ENCODE data around the gene PHF12. TPM values are rescaled to one million over a fixed set of nuclear protein-coding genes. Genes with fewer than 3 reads are reported as not detected.

The PHF12 gene
- polyA plus RNA-seq, 2 of the 4 experiments (the other 2 are of a cell fraction), result 25.3 to 29.9 TPM

DNA sequence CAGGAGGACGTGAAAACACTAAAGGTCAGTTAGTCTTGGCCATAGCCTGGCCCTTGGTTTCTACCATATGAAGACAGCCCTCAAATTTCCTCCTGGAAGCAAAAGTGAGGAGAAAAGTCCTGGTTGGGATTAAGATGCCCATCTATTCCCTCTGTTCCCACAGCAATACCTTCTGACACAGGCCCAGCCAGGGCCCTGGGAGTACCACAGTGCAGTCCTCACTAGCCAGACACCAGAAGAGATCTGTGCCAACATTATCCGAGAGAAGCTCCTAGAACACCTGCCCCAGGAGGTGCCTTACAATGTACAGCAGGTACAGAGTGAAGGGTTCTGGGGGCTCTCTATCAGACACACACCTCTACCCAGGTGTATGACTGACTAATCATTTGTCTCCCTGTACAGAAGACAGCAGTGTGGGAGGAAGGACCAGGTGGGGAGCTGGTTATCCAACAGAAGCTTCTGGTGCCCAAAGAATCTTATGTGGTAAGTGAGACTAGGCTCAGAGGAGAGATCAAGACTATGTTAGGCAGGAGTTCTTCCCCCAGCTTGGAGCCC lies 92.4 kb downstream of the PHF12 start:
- Histone ChIP-seq H3K4me1 (peaks cover 11% of the 10 kb centered on the region; the same call in 2 of the 3 replicates), H3K27ac (no peak overlapping the region), H3K4me3 (no peak overlapping the region), H3K4me2 (no peak overlapping the region), H3K9me3 (no peaks in the 10 kb centered on the region)
- POLR2A ChIA-PET, result interaction anchor here (1.0 to 1.5 kb wide), 2 partner anchors 17 to 50 kb away, joined by 3 to 6 read pairs; partner anchors contain the start of gene FAM222B
- DNase-seq (ENCODE audit: low read depth in 1 of 2, low spot score in 1 of 2) (no peak), FAIRE-seq (no peak), ATAC-seq (no peak)
- TF ChIP-seq, protein P1, sequence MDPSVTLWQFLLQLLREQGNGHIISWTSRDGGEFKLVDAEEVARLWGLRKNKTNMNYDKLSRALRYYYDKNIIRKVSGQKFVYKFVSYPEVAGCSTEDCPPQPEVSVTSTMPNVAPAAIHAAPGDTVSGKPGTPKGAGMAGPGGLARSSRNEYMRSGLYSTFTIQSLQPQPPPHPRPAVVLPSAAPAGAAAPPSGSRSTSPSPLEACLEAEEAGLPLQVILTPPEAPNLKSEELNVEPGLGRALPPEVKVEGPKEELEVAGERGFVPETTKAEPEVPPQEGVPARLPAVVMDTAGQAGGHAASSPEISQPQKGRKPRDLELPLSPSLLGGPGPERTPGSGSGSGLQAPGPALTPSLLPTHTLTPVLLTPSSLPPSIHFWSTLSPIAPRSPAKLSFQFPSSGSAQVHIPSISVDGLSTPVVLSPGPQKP (IDR thresholded peaks at IDR 0.05; ENCODE audit: low read depth, low read length), result no peak
- TF ChIP-seq, protein P2, sequence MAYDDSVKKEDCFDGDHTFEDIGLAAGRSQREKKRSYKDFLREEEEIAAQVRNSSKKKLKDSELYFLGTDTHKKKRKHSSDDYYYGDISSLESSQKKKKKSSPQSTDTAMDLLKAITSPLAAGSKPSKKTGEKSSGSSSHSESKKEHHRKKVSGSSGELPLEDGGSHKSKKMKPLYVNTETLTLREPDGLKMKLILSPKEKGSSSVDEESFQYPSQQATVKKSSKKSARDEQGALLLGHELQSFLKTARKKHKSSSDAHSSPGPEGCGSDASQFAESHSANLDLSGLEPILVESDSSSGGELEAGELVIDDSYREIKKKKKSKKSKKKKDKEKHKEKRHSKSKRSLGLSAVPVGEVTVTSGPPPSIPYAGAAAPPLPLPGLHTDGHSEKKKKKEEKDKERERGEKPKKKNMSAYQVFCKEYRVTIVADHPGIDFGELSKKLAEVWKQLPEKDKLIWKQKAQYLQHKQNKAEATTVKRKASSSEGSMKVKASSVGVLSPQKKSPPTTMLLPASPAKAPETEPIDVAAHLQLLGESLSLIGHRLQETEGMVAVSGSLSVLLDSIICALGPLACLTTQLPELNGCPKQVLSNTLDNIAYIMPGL (CRISPR knock-in tag; IDR thresholded peaks at IDR 0.05; ENCODE audit: borderline replicate concordance), result no peak
- TF ChIP-seq TP53 (CRISPR knock-in tag; IDR thresholded peaks at IDR 0.05) (no peak), SMC3 (IDR thresholded peaks at IDR 0.05) (no peak), EHMT2 (IDR thresholded peaks at IDR 0.05; ENCODE audit: low read depth) (no peak), CTCF (IDR thresholded peaks at IDR 0.05) (no peak), CBX8 (IDR thresholded peaks at IDR 0.05) (no peak), MAX (IDR thresholded peaks at IDR 0.05) (no peak)
- TF ChIP-seq, protein P3, sequence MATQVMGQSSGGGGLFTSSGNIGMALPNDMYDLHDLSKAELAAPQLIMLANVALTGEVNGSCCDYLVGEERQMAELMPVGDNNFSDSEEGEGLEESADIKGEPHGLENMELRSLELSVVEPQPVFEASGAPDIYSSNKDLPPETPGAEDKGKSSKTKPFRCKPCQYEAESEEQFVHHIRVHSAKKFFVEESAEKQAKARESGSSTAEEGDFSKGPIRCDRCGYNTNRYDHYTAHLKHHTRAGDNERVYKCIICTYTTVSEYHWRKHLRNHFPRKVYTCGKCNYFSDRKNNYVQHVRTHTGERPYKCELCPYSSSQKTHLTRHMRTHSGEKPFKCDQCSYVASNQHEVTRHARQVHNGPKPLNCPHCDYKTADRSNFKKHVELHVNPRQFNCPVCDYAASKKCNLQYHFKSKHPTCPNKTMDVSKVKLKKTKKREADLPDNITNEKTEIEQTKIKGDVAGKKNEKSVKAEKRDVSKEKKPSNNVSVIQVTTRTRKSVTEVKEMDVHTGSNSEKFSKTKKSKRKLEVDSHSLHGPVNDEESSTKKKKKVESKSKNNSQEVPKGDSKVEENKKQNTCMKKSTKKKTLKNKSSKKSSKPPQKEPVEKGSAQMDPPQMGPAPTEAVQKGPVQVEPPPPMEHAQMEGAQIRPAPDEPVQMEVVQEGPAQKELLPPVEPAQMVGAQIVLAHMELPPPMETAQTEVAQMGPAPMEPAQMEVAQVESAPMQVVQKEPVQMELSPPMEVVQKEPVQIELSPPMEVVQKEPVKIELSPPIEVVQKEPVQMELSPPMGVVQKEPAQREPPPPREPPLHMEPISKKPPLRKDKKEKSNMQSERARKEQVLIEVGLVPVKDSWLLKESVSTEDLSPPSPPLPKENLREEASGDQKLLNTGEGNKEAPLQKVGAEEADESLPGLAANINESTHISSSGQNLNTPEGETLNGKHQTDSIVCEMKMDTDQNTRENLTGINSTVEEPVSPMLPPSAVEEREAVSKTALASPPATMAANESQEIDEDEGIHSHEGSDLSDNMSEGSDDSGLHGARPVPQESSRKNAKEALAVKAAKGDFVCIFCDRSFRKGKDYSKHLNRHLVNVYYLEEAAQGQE (IDR thresholded peaks at IDR 0.05), result no peak
- 47% methylated on average over 2 of the region's 2 CpGs for WGBS (ENCODE audit: missing lambda C conversion rate)
- CTCF ChIA-PET, result interaction anchor here (0.6 to 7.3 kb wide), 9 partner anchors 24 to 254 kb away, joined by 3 to 58 read pairs (median 3); partner anchors contain the start of gene FLOT2

GRCh38 chr17:28857905-28858800 lies 93.2 kb downstream of the PHF12 start:
- no peak overlapping the region for H3K27ac ChIP-seq
- H3K4me1 ChIP-seq, result peaks cover 11% of the 10 kb centered on the region; the same call in 2 of the 3 replicates
- CTCF ChIA-PET, result interaction anchor here (0.6 to 7.3 kb wide), 9 partner anchors 9 to 254 kb away, joined by 3 to 58 read pairs (median 3); no protein-coding TSS in a partner anchor
- no peak overlapping the region for H3K4me3 ChIP-seq
- POLR2A ChIA-PET, result interaction anchor here (0.5 to 1.5 kb wide), 3 partner anchors 16 to 58 kb away, joined by 3 to 6 read pairs (median 4); partner anchors contain the start of gene FAM222B
- H3K9me3 ChIP-seq, result no peaks in the 10 kb centered on the region
- H3K4me2 ChIP-seq, result no peak overlapping the region
- DNase-seq (ENCODE audit: low read depth in 1 of 2, low spot score in 1 of 2), result no peak
- ATAC-seq, result no peak
- TF ChIP-seq, protein P4, sequence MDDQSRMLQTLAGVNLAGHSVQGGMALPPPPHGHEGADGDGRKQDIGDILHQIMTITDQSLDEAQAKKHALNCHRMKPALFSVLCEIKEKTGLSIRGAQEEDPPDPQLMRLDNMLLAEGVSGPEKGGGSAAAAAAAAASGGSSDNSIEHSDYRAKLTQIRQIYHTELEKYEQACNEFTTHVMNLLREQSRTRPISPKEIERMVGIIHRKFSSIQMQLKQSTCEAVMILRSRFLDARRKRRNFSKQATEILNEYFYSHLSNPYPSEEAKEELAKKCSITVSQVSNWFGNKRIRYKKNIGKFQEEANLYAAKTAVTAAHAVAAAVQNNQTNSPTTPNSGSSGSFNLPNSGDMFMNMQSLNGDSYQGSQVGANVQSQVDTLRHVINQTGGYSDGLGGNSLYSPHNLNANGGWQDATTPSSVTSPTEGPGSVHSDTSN (IDR thresholded peaks at IDR 0.05), result no peak
- TF ChIP-seq ATOH8 (CRISPR knock-in tag; IDR thresholded peaks at IDR 0.05; ENCODE audit: low read depth) (no peak), RARB (CRISPR knock-in tag; IDR thresholded peaks at IDR 0.05) (no peak), MAFK (IDR thresholded peaks at IDR 0.05; ENCODE audit: partially characterized antibody) (no peak), EHMT2 (IDR thresholded peaks at IDR 0.05; ENCODE audit: low read depth) (no peak), BHLHE40 (IDR thresholded peaks at IDR 0.05; ENCODE audit: low read depth, low read length) (no peak), HEYL (CRISPR knock-in tag; IDR thresholded peaks at IDR 0.05) (no peak), CBX2 (IDR thresholded peaks at IDR 0.05; ENCODE audit: borderline replicate concordance, low read depth) (no peak), HDAC2 (IDR thresholded peaks at IDR 0.05) (no peak), RFX5 (IDR thresholded peaks at IDR 0.05) (no peak), POLR2AphosphoS2 (conservative IDR thresholded peaks at IDR 0.05; ENCODE audit: low read length) (no peak), TFCP2L1 (CRISPR knock-in tag; IDR thresholded peaks at IDR 0.05) (no peak), FOSL2 (IDR thresholded peaks at IDR 0.05) (no peak), FOSL2 (CRISPR knock-in tag; IDR thresholded peaks at IDR 0.05) (no peak), HOXB5 (CRISPR knock-in tag; IDR thresholded peaks at IDR 0.05) (no peak), TP53 (CRISPR knock-in tag; IDR thresholded peaks at IDR 0.05) (no peak)
- WGBS (ENCODE audit: missing lambda C conversion rate), result 81% methylated on average over 3 of the region's 3 CpGs
- FAIRE-seq, result no peak

Measured in A549 (cell line).